ENCODE data around the gene DDIAS. TPM values are rescaled to one million over a fixed set of nuclear protein-coding genes. Genes with fewer than 3 reads are reported as not detected.
"Not testable (repeated sequence)": the region's sequence is repeated elsewhere in the genome, so short reads cannot be mapped to it uniquely, and the experiment has no call there.

DDIAS gene, protein sequence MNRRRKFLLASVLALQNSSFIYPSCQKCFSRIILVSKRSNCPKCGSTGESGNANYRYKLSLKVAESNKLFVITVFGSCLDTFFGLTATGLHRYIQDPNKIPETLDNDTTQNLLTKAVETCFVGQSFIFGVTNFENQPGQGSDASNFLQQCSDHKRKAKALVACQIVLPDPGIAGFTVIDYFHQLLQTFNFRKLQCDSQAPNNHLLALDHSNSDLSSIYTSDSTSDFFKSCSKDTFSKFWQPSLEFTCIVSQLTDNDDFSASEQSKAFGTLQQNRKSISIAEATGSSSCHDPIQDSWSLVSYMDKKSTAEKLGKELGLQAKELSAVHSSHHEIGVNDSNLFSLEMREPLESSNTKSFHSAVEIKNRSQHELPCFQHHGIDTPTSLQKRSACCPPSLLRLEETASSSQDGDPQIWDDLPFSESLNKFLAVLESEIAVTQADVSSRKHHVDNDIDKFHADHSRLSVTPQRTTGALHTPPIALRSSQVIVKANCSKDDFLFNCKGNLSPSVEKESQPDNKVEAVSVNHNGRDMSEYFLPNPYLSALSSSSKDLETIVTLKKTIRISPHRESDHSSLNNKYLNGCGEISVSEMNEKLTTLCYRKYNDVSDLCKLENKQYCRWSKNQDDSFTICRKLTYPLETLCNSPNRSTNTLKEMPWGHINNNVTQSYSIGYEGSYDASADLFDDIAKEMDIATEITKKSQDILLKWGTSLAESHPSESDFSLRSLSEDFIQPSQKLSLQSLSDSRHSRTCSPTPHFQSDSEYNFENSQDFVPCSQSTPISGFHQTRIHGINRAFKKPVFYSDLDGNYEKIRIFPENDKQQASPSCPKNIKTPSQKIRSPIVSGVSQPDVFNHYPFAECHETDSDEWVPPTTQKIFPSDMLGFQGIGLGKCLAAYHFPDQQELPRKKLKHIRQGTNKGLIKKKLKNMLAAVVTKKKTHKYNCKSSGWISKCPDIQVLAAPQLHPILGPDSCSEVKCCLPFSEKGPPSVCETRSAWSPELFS
- polyA plus RNA-seq (ENCODE audit: insufficient read length in 10 of 10), result 1 to 10 TPM; 3.1 to 5.2 (median 3.6) TPM
- long read RNA-seq, donor 1, partial matches to known transcripts, result 0 of 3 reads
- long read RNA-seq, donor 1, other reads (novel, unspliced or antisense), result 0 of 3 reads
- long read RNA-seq, donor 2, partial matches to known transcripts, result 0 of 1 reads
- long read RNA-seq, donor 2, other reads (novel, unspliced or antisense), result 0 of 1 reads
- long read RNA-seq, donor 3, result 0 reads
- long read RNA-seq, donor 4, result 0 reads
- long read RNA-seq, donor 5, partial matches to known transcripts, result 0 of 3 reads
- long read RNA-seq, donor 5, other reads (novel, unspliced or antisense), result 0 of 3 reads
- long read RNA-seq, donor 6, partial matches to known transcripts, result 0 of 1 reads
- long read RNA-seq, donor 6, other reads (novel, unspliced or antisense), result 0 of 1 reads
- long read RNA-seq, donor 7, partial matches to known transcripts, result 0 of 1 reads
- long read RNA-seq, donor 7, other reads (novel, unspliced or antisense), result 0 of 1 reads
- long read RNA-seq, donor 8, result 0 reads
- long read RNA-seq, donor 9, result 0 reads

DNA sequence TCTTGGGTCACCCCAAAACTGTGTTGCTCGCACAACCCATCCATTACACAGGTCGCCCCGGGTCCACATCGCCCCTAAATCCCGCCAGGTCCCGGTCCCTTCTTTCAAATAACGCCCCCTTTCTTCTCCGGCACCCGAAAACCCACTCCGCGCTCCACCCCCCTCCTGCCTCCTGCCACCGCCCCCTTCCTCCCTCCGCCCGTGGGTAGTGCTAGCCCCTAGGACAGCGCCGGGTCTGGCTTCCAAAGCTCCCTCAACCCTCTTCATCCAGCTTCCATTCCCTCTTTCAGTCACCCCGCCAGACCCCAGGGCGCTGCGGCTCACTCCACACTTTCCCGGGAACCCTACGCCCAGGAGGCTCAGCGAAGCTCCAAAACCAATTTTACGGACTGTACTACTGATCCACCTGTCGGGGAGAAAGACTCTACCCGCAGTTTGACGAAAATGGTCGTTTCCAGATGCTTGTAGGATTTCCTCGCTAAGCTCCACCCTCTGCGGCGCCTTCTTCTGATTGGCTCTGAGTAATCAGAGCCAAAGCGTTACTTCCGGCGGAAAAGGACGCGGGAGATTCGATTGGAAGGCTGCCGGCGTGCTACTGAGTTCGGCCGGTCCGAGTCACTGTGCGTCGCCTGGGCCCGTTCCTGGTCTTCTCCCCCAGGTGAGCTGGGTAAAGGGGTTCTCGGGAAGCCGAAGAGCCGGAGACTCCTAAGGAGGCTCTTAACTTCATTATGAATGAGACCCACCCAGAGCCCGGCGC is at the start of gene DDIAS:
Gene DDIAS (plus strand): TSS at position 572 of the 757 bp plus-strand sequence. CDS start 13,003 bp downstream, outside the sequence.
- peak; percentile 97 to 98 (median 97) for DNase-seq

DNA sequence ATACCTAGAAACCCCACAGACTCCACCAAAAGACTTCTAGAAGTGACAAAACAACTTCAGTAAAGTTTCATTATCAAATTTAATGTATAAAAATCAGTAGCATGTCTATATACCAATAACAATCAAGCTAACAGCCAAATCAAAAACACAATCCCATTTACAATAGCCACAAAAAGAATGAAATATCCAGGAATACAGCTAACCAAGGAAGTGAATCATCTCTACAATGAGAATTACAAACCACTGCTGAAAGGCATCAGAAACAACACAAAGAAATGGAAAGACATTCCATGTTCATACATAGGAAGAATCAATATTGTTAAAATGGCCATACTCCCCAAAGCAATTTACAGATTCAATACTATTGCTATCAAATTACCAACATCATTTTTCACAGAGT is 47.3 kb upstream of the DDIAS start:
- DNase-seq, result no peak

DNA sequence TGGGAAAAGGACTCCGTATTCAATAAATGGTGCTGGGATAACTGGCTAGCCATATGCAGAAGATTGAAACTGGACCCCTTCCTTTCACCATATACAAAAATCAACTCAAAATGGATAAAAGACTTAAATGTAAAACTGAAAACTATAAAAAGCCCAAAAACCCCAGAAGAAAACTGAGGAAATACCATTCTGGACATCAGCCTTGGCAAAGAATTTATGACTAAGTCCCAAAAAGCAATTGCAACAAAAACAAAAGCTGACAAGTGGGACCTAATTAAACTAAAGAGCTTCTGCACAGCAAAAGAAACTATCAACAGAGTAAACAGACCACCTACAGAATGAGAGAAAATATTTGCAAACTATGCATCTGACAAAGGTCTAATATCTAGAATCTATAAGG is 46.6 kb upstream of the DDIAS start:
- DNase-seq, result not testable (repeated sequence)

DNA sequence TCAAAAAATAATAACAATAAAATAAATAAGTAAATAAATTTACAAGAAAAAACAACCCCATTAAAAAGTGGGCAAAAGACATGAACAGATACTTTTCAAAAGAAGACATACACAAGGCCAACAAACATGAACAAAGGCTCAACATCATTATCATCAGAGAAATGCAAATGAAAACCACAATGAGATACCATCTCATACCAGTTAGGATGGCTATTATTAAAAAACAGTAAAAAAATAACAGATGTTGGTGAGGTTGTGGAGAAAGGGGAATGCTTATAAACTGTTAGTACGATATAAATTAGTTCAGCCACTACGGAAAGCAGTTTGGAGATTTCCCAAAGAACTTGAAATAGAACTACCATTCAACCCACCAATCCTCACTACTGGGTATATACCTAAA is 45.9 kb upstream of the DDIAS start:
- no peak for DNase-seq

DNA sequence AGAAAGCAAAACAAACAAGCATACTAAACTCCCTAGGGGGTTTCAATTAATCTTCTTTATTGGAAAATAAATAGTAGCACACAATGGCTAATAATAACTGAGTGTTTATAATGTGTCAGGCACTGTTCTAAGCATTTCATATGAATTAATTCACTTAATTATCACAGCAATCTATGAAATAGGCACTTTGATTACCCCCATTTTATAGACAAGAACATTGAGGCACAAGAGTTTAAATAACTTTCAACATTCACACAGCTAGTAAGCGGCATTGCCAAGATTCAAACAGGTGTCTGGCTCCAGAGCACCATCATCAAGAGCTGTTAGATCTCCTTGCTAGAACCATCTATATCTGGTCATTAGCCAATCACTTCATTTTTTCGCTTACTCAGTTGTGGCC is 44.4 kb upstream of the DDIAS start:
- no peak for DNase-seq

DNA sequence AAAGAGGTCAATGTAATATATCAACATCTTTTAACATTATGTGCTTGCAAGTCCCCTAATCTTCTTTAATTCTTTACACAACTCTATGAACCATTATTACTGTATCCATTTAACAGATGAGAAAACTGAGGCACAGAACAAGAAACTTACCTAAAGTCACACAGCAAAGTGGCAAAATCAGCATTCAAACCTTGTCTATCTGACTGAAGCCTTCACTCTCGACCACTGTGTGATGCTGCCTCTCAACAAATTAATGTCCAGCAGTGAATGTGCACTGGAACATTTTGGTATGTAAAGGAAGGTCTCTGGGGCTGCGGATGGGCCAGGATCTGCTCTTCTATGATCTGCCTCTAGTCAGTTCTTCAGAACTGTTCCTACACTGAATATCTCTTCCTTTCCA is 43.4 kb upstream of the DDIAS start:
- no peak for DNase-seq

DNA sequence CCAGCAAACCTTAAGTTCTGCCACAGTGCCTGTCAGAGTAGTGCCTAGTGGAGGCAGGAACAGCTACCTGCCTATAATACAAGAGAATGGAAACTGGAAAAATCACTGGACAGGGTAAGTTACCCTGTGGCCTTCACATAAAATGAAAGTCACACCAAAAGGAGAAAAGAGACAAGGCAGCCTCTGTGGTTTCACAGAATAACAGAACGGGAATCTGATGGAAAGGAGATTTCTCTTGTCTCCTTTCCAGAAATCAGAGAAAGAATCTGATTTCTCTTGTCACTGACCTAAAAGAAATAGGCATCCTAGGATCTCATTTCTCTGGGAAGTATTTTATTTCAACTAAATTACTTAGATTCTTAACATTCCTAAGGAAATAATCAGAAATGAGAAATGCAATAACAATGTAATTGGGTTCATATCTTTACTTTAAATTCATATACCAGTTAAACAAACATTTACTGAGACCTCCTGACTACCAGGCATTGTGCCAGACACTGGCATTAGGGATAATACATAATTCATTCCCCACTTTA is 42.9 kb upstream of the DDIAS start:
- DNase-seq, result peak in 1 of 3 donors; percentile 58

DNA sequence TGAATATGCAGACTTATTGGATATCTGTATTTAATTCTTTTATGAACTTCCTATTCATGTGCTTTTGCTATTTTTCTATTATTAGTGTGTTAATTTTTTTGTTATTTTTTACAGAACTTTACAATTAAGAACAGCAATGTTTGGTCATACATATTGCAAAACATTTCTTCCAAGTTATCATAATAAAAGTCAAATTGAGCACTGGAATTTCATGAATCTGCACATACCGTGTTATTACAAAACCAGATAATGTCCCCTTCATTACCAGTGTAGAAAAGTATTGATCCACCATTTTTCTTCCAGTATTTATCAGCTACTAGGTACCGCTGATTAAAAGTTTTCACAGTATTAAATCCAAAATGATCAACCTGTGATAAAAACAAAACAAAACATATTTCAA is 41.8 kb upstream of the DDIAS start:
- DNase-seq, result no peak

DNA sequence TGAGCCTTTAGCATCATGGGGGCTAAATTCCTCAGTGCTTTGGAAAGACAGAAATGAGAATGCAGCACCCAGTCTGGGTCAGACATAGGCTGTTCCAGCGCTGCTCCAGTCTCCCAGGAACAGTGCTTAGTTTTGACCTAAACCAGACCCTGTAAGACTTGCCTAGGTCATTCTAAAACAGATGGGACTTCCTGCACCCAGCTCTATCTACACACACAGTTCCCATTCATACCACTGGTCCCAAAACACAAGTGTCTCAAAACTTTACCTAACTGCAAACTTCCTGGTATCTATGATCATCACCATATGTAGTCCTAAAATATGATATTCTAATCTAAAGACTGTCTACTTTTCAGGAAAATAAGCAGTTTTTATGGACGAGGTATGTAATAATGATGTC is 39.2 kb upstream of the DDIAS start:
- no peak for DNase-seq

DNA sequence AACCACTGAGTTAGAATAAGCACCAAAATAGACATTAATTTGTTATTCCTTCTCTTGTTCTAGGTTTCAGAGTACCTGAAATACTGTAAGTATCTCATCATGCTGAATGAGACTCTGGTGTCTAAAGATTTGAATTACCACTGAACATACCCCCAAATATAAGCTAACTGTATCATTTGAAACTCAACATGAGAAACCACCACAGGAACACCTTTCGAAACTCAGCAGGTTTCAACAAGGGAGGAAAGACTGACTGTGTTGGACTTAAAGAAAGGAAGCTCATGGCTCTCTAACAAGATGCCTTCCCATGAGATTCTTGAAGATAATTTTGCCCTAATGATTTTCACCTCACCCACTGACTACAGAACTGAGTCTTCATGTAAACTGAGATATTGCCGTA is 38.3 kb upstream of the DDIAS start:
- DNase-seq, result no peak

DNA sequence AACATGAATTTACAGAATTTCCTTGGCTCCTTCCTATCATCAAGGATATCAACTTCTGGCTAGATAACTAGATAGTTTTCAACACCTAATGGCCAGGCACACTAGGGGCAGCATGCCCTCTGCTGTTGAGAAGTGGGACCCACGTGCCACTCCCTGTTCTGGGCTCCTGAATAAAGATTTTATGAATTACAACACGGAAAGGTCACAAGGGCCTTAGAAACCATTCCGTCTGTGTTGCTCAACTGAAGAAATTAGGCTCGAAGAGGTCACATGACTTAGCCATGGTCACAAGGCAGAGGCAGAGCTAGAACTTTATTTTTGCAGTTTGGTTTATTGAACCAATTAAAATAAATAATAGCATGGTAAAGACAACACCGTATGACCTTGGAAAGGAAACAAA is 37.3 kb upstream of the DDIAS start:
- peak in 1 of 3 donors; percentile 31 for DNase-seq

DNA sequence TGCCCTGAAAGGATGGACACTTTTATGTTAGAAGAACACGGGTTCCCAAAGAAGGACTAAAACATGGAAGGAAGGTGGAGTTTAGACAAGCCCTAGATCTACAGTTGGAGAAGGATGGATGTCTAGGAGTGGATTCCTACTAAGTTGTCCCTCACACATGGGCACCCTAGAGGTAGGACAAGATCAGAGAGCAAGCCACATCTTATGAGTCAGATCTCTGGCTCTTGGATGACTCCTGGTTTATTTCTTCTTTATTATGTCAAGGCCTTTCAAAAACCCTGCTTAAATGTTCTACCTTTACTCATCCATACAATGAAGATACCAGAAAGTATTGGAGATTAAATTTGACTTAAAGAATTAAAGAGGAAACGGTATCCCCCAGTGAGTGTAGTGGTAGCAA is 35.7 kb upstream of the DDIAS start:
- DNase-seq, result no peak

DNA sequence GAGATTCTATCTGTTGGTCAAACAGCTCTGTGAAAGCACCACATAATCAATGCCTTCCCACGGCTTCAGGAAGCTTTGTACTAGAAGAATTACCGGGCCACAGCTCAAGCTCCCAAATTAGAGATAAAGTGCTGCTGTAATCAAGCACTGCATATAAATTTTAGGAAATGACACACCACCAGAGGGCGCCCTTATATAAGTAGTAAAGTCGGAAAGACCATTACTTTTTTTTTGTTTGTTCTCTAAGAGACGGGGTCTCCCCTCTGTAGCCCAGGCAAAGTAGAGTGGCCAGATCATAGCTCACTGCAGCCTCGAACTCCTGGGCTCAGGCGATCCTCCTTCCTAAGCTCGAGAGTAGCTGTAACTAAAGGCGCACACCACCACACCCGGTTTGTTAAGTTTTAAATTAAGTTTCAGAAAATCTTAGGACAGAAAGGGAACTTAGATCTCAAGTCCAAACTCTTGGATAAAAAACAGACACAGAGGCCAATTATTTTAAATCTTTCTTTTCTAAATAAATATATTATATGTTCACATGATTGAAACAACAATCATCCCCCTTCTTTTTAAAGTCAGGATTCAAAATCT is 33.9 kb upstream of the DDIAS start:
- peak; percentile 67 to 87 (median 77) for DNase-seq

DNA sequence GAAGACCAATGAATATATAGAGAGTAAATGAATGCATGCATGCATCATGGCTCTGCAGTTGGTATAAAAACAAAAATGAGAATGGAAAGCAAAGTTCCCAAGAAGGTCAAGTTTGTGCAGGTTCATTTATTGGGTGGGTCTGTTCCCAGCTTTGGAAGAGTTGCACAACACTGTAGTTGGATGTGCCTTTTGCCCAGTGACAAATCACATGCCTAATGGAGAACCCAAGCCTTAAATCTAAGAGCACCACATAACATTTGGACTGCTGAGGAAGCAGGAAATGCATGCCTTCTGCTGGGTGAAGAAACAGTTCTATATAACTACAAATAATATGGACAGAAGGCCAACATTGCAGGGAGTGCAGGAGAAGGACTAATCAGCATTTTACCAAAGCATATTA is 31.9 kb upstream of the DDIAS start:
- DNase-seq, result no peak

DNA sequence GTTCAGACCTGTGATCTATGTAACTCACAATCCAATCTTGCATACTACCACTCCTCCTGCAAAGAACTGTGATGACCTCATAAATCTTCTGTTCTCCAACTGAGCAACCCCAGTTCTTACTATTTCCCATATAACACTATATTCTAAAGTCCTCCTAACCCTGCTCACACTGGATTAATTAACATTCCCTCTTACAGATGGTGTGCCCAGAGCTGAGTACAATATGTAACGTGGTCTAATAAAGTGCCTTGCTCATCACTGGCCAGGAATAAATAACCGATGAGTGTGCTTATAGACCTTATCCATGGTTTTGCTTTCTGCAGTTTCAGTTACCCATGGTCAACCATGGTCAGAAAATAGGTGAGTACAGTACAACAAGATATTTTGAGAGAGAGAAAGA is 29.9 kb upstream of the DDIAS start:
- DNase-seq, result no peak

DNA sequence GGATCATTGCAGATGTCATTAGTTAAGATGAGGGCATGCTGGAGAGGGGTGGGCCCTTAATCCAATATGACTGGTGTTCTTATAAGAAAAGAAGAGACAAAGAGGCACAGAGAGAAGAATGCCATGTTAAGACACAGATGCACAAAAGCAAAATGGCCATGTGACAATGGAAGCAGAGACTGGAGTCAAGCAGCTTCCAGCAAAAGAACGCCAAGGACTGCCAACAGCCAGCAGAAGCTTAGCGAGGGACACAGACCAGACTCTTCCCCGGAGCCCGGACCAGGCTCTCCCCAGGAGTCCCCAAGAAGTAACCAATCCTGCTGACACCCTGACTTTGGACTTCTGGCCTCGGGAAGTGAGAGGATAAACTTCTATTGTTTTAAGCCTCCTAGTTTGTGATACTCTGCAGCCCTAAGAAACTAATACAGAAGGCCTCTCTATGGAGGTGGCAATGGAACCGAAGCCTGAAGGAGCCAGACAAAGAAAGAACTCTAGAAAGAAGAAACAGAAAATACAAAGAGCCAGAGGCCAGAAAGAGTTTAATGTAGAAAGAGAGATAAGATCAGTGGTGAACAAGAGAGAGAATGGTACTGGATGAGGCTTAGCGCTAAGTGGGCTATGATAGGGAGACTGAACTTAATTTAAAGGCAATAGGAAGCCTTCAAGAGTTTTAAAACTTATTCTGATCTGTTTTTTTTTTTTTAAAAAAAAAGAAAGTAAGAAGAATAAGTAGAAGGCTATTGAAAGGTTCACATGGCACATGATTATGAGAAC is 29.0 kb upstream of the DDIAS start:
- no peak for DNase-seq

DNA sequence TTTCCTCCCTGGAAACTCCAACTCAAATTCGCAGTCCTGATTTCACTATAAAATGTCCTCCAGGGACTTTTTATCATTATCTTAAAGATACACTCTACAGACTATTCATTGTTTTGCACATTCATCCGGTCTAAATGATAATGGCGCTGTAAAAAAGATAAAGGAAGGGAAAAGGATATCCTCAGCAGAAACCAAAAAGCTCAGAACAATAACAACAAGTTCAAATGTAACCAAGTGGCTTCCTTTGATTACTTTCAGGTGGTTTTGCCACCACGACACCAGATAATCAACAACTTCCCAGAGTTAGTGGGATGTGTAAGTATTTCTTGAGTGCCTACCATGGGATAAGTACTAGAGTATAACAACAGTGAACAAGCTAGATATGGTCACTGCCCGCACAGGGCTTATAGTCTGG is 27.6 kb upstream of the DDIAS start:
- DNase-seq, result no peak

DNA sequence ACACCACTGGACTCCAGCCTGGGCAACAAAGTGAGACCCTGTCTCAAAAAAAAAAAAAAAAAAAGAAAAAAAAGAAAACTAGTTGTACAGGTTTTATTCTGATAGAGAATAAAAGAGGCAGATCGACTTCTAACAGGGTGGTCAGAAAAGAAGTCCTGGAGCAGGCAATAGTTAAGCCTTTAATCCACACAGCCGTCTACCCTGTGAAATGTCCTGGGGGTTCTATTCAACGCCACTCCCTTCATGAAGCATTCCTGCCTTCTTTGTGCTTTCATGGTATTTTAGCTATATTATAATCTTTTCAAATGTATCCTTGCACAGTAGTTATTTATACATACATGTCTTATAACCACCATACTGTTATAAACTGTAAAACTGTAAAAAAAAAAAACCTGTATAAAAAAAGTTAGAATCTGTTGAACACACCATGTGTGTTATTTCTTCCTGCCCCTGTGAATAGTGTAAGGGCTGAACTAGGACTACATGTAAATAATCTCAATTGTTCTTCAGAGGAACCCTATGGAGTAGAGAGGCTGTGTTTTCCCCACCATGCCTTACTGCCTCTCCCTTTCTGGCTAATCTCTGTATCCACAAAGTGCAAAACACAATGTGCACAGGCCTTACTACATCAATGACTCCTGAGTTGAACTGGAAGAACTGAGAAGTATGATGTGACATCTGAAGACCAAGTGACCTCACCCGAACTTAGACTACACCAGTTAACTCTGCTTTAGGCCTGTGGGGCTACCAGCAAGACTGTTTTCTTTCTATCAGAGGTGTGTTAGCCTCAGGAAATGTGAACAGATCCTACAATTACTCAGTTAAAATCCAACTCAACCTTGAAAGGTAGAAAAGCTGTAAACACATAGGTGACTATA is 26.7 kb upstream of the DDIAS start:
- DNase-seq, result no peak
